Measurements from ENCODE around the gene TBCB.

GRCh38 chr19:36125557-36125956 is 10.3 kb downstream of the TBCB start:
- TF ChIP-seq GATA2 (IDR thresholded peaks at IDR 0.05; ENCODE audit: low read depth, low read length) (no peak), GATA3 (IDR thresholded peaks at IDR 0.05; ENCODE audit: low read depth, low read length) (no peak)

Data from SH-SY5Y (cell line).